HUES48 (cell line): ENCODE measurements around the gene ZNF185.
"Not testable (repeated sequence)": the region's sequence is repeated elsewhere in the genome, so short reads cannot be mapped to it uniquely, and the experiment has no call there.

ENCODE experiments used
- H3K27ac ChIP-seq: one replicate; pipeline ENCODE4 v1.7.0; 2013; ENCODE audit warnings: low read depth, low read length, inconsistent platforms
- H3K27me3 ChIP-seq: 2 replicates; pipeline ENCODE4 v1.6.1; 2013; ENCODE audit warnings: mild to moderate bottlenecking, low read length; ENCODE audit not compliant: control insufficient read depth, insufficient read depth
- H3K36me3 ChIP-seq: 2 replicates; pipeline ENCODE4 v1.6.1; 2013; ENCODE audit warnings: low read length; ENCODE audit not compliant: control insufficient read depth, insufficient read depth
- H3K4me1 ChIP-seq: 2 replicates; pipeline ENCODE4 v1.6.1; 2013; ENCODE audit warnings: mild to moderate bottlenecking, low read length; ENCODE audit not compliant: control insufficient read depth, insufficient read depth
- H3K4me3 ChIP-seq: 2 replicates; pipeline ENCODE4 v1.5.1; 2013; ENCODE audit warnings: mild to moderate bottlenecking, low read depth, low read length
- H3K9ac ChIP-seq: 2 replicates; pipeline ENCODE4 v1.6.1; 2013; ENCODE audit warnings: mild to moderate bottlenecking, low read depth, low read length, moderate library complexity
- H3K9me3 ChIP-seq: 2 replicates; pipeline ENCODE4 v1.6.1; 2013; ENCODE audit warnings: low read length; ENCODE audit not compliant: control insufficient read depth, insufficient read depth

The ZNF185 gene

GRCh38 chrX:152907084-152907651 lies 9.3 kb downstream of the ZNF185 start:
- Histone ChIP-seq H3K4me1 (peaks cover 14% of the 10 kb centered on the region; the same call in 1 of the 2 replicates), H3K4me3 (peak overlapping the region; percentile 47), H3K36me3 (no peaks in the 10 kb centered on the region), H3K9ac (no peak overlapping the region), H3K27me3 (no peaks in the 10 kb centered on the region), H3K9me3 (peaks cover 30% of the 10 kb centered on the region), H3K27ac (no peak overlapping the region)

- H3K4me3 ChIP-seq = no peak overlapping the region
- H3K27me3 ChIP-seq = no peaks in the 10 kb centered on the region
- H3K36me3 ChIP-seq = no peaks in the 10 kb centered on the region
- peaks cover 39% of the 10 kb centered on the region for H3K9me3 ChIP-seq
- no peak overlapping the region for H3K9ac ChIP-seq
- no peak overlapping the region for H3K27ac ChIP-seq
- peaks cover 14% of the 10 kb centered on the region; the same call in 1 of the 2 replicates for H3K4me1 ChIP-seq
These were observed 10.6 kb downstream of the ZNF185 start for GRCh38 chrX:152908486-152908885.

GRCh38 chrX:152910018-152910417 lies 12.2 kb downstream of the ZNF185 start:
- H3K36me3 ChIP-seq, H3K27me3 ChIP-seq, H3K4me3 ChIP-seq, H3K9ac ChIP-seq, H3K4me1 ChIP-seq, H3K27ac ChIP-seq: not testable (repeated sequence)
- H3K9me3 ChIP-seq = peaks cover 42% of the 10 kb centered on the region

DNA sequence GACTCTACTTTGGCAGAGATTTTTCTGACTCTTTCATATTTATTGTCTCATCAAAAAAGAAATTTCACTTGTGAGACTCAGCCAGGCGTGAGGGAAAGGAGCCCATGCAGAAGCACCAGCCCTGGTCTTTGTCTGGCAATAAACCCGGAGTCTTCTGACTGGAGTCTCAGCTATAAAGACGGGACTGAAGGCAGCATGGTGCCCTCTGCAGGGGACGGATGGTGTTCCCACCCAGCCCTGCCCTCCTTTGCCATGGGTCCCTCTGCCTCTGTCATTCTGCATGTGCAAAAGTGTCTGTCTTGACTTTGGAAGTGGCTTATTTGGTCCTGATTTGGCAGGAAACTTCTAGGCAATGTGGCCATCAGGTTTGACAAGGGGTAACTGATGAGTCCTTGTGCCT lies 14.2 kb downstream of the ZNF185 start:
- no peaks in the 10 kb centered on the region for H3K27me3 ChIP-seq
- no peaks in the 10 kb centered on the region for H3K36me3 ChIP-seq
- H3K9me3 ChIP-seq = peaks cover 34% of the 10 kb centered on the region
- H3K9ac ChIP-seq = no peak overlapping the region
- no peak overlapping the region for H3K27ac ChIP-seq
- no peak overlapping the region for H3K4me3 ChIP-seq
- H3K4me1 ChIP-seq = 0 out of 2 replicates have a peak, but pooled peaks cover 4% of the 10 kb centered on the region

- no peaks in the 10 kb centered on the region for H3K27me3 ChIP-seq
- 0 out of 2 replicates have a peak, but pooled peaks cover 4% of the 10 kb centered on the region for H3K4me1 ChIP-seq
- no peaks in the 10 kb centered on the region for H3K36me3 ChIP-seq
- H3K9ac ChIP-seq = no peak overlapping the region
- no peak overlapping the region for H3K27ac ChIP-seq
- H3K4me3 ChIP-seq = no peak overlapping the region
- H3K9me3 ChIP-seq = peaks cover 37% of the 10 kb centered on the region
These were observed 14.8 kb downstream of the ZNF185 start for GRCh38 chrX:152912641-152913040.

GRCh38 chrX:152913346-152913745 lies 15.5 kb downstream of the ZNF185 start:
- Histone ChIP-seq H3K27ac (no peak overlapping the region), H3K36me3 (no peaks in the 10 kb centered on the region), H3K4me3 (no peak overlapping the region), H3K9me3 (peaks cover 31% of the 10 kb centered on the region), H3K4me1 (0 out of 2 replicates have a peak, but pooled peaks cover 4% of the 10 kb centered on the region), H3K9ac (no peak overlapping the region), H3K27me3 (no peaks in the 10 kb centered on the region)

GRCh38 chrX:152913910-152914309 lies 16.0 kb downstream of the ZNF185 start:
- no peak overlapping the region for H3K27ac ChIP-seq
- H3K36me3 ChIP-seq = no peaks in the 10 kb centered on the region
- H3K4me1 ChIP-seq = 0 out of 2 replicates have a peak, but pooled peaks cover 4% of the 10 kb centered on the region
- no peak overlapping the region for H3K4me3 ChIP-seq
- no peak overlapping the region for H3K9ac ChIP-seq
- H3K9me3 ChIP-seq = peaks cover 25% of the 10 kb centered on the region
- H3K27me3 ChIP-seq = no peaks in the 10 kb centered on the region

DNA sequence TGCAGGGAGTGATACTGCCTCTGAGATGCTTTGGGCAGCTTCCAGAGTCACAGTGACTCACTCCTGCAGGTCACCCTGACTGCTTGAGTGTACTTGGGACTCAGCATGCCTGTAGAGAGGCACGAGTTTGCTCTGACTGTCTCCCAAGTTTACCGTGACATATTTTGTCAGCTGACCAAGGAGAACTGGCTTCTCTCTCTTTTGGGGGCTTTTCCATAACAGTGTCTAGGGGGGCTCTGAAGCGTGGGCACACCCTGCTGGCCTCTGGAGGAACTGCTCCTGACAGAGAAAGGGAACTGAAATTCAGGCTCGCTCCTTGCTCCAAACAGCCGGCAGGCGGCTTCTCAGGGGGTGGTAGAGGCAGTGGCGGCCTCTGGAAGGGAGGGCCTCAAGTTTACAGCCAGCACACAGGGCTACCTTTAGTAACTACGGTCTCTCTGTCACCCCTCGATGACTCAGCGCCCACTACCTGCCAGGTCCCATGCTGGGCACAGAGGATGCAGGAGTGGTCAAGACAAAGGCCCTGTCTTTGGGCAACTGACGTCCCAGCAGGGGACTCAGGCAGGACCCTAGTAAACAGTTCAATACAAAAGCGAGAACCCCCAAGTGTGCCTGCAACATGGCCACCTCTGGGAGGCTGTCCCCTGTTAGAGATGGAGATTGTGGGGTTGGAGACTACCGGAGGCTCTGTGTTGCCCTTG lies 17.8 kb downstream of the ZNF185 start:
- peaks cover 31% of the 10 kb centered on the region for H3K9me3 ChIP-seq
- no peaks in the 10 kb centered on the region for H3K27me3 ChIP-seq
- no peak overlapping the region for H3K9ac ChIP-seq
- H3K4me1 ChIP-seq = 0 out of 2 replicates have a peak, but pooled peaks cover 4% of the 10 kb centered on the region
- H3K36me3 ChIP-seq = no peaks in the 10 kb centered on the region
- H3K4me3 ChIP-seq = no peak overlapping the region
- no peak overlapping the region for H3K27ac ChIP-seq

DNA sequence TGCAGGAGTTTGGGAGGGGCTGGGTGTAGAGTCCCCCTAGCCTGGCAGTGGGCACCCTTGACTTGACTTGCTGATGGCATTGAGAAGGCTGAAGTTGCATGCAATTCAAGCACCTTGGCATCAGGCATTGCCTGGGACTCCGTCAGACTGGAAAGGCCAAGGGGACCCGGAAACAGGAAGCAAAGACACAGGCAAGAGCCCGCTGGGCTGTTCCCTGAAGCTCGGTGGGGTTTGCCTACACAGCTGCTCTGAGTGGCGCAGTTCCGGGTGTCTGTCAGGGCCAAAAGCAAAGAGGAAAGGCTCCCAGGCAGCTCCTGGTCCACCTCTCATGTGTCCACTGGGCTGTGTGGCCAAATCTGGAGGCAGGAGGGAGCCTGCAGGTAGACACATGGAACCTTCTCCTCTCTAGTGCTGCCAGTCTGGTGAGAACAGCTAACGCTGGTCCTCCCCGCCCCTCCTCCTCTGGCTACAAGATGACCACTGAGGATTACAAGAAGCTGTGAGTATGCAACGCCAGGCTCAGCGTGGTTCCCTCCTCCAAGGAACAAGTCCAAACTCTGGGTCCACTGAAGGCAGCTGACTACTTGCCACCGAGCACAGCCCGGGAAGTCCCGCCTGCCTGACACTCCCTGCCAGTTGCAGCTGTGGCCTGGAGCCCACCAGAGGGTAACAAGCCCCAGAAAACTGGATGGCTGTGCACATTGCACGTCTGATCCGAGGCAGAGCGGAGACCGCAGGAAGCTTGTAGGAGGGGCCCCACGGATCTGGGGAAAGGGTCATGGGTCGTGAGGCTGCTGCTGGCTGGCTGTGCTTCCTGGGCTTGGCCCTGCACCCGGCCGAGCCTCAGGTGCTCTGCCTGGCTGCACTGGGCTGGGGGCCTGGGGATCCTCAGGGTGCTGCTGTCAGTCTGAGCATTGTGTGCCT lies 20.1 kb downstream of the ZNF185 start:
- no peak overlapping the region for H3K27ac ChIP-seq
- no peaks in the 10 kb centered on the region for H3K27me3 ChIP-seq
- H3K9ac ChIP-seq = no peak overlapping the region
- 0 out of 2 replicates have a peak, but pooled peaks cover 4% of the 10 kb centered on the region for H3K4me1 ChIP-seq
- peaks cover 38% of the 10 kb centered on the region for H3K9me3 ChIP-seq
- H3K36me3 ChIP-seq = no peaks in the 10 kb centered on the region
- no peak overlapping the region for H3K4me3 ChIP-seq

DNA sequence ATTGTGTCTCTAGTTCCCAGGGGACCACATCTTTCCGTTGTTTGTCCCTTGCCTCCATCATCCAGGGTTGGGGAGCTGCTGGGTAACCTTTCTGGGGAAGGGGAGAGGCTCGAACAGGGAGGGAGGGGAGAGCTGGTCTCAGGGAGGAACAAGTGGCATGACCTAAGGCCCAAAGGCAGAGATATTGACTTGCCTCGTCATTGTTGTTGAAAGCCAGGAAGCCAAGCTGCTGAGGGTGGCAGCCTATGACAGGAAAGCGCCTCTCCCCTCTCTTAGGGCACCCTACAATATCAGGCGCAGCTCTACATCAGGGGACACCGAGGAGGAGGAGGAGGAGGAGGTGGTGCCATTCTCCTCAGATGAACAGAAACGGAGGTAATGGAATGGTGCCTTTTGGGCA lies 20.8 kb downstream of the ZNF185 start:
- Histone ChIP-seq H3K9me3 (peaks cover 37% of the 10 kb centered on the region), H3K4me1 (0 out of 2 replicates have a peak, but pooled peaks cover 4% of the 10 kb centered on the region), H3K27ac (no peak overlapping the region), H3K27me3 (no peaks in the 10 kb centered on the region), H3K4me3 (no peak overlapping the region), H3K9ac (no peak overlapping the region), H3K36me3 (no peaks in the 10 kb centered on the region)
